ENCODE measurements around the gene RFX2. TPM values are rescaled to one million over a fixed set of nuclear protein-coding genes. Genes with fewer than 3 reads are reported as not detected.

RFX2 gene
- polyA plus RNA-seq, 2 of the 4 experiments (the other 2 are of a cell fraction), result 3.7 to 3.9 TPM

GRCh38 chr19:6032381-6032780, 77.9 kb downstream of the RFX2 start:
- no peak overlapping the region for H3K27ac ChIP-seq
- FAIRE-seq (no peak), ATAC-seq (no peak), DNase-seq (ENCODE audit: low read depth in 1 of 2, low spot score in 1 of 2) (no peak)
- no peak overlapping the region for H3K4me3 ChIP-seq
- no peak overlapping the region for H3K4me2 ChIP-seq
- ChIA-PET POLR2A (no interaction called here), CTCF (interaction anchor here (0.6 to 2.1 kb wide), 2 partner anchors 9 to 16 kb away, joined by 3 to 13 read pairs; no protein-coding TSS in a partner anchor)
- no peaks in the 10 kb centered on the region for H3K4me1 ChIP-seq
- no peaks in the 10 kb centered on the region for H3K9me3 ChIP-seq
- 87% methylated on average over 4 of the region's 4 CpGs for WGBS (ENCODE audit: missing lambda C conversion rate)
- TF ChIP-seq GATA3 (IDR thresholded peaks at IDR 0.05; ENCODE audit: borderline replicate concordance) (no peak), MAZ (IDR thresholded peaks at IDR 0.05; ENCODE audit: borderline replicate concordance, low read depth, low read length) (no peak), JUN (IDR thresholded peaks at IDR 0.05) (no peak), HOXA7 (CRISPR knock-in tag; IDR thresholded peaks at IDR 0.05) (no peak), EP300 (IDR thresholded peaks at IDR 0.05) (no peak), TFCP2L1 (CRISPR knock-in tag; IDR thresholded peaks at IDR 0.05) (no peak), REST (IDR thresholded peaks at IDR 0.05) (no peak), EHMT2 (IDR thresholded peaks at IDR 0.05; ENCODE audit: low read depth) (no peak), RARB (CRISPR knock-in tag; IDR thresholded peaks at IDR 0.05) (no peak), ZSCAN20 (CRISPR knock-in tag; IDR thresholded peaks at IDR 0.05) (no peak), RAD21 (conservative IDR thresholded peaks at IDR 0.05 in 1 of 2, IDR thresholded peaks at IDR 0.05 in 1 of 2) (no peak), FOXS1 (CRISPR knock-in tag; IDR thresholded peaks at IDR 0.05) (no peak)

- WGBS (ENCODE audit: missing lambda C conversion rate), result 56% methylated on average over 3 of the region's 3 CpGs
- H3K4me3 ChIP-seq, result no peak overlapping the region
- no peak for ATAC-seq
- H3K4me1 ChIP-seq, result no peaks in the 10 kb centered on the region
- TF ChIP-seq NFE2L2 (conservative IDR thresholded peaks at IDR 0.05; ENCODE audit: low read length), result no peak
- no peak for TF ChIP-seq HDAC2 (IDR thresholded peaks at IDR 0.05)
- no peak for TF ChIP-seq CTCF (IDR thresholded peaks at IDR 0.05)
- no peak for TF ChIP-seq REST (IDR thresholded peaks at IDR 0.05)
- no peak for TF ChIP-seq CBX2 (IDR thresholded peaks at IDR 0.05; ENCODE audit: borderline replicate concordance, low read depth)
- TF ChIP-seq FOSL2 (IDR thresholded peaks at IDR 0.05), result no peak
- TF ChIP-seq FOSL2 (CRISPR knock-in tag; IDR thresholded peaks at IDR 0.05), result no peak
- TF ChIP-seq HMGXB4 (CRISPR knock-in tag; IDR thresholded peaks at IDR 0.05; ENCODE audit: borderline replicate concordance), result no peak
- TF ChIP-seq NR3C1 (IDR thresholded peaks at IDR 0.05), result no peak
- no peaks in the 10 kb centered on the region for H3K9me3 ChIP-seq
- ChIA-PET POLR2A (no interaction called here), CTCF (interaction anchor here (1.1 to 1.4 kb wide), 3 partner anchors 17 to 43 kb away, joined by 3 read pairs; no protein-coding TSS in a partner anchor)
- FAIRE-seq, result no peak
- H3K4me2 ChIP-seq, result no peak overlapping the region
- no peak for DNase-seq (ENCODE audit: low read depth in 1 of 2, low spot score in 1 of 2)
- no peak overlapping the region for H3K27ac ChIP-seq
Observed at GRCh38 chr19:6030214-6030507, 80.1 kb downstream of the RFX2 start.
